Astrocyte (in vitro differentiated cells and primary cell): ENCODE results near the gene ACIN1. TPM values are rescaled to one million over a fixed set of nuclear protein-coding genes. Genes with fewer than 3 reads are reported as not detected.

ENCODE experiments used
- DNase-seq: peaks from one replicate; pipeline ENCODE4 v3.0.0-alpha.2; 2010; ENCODE audit warnings: low read depth
- FAIRE-seq: peaks from 2 replicates; lab custom pipeline; 2011; peaks lifted over from hg19 to GRCh38; lab: Jason Lieb, UNC
- H2AFZ ChIP-seq: 2 replicates; pipeline ENCODE4 v1.6.0; 2012; ENCODE audit warnings: low read depth, low read length, inconsistent platforms
- H3K27ac ChIP-seq: 2 replicates; pipeline ENCODE4 v1.5.1; 2011; ENCODE audit warnings: low read depth, low read length, inconsistent platforms
- H3K27me3 ChIP-seq: 2 replicates; pipeline ENCODE4 v1.6.0; 2011; ENCODE audit warnings: low read length, inconsistent platforms; ENCODE audit not compliant: insufficient read depth
- H3K36me3 ChIP-seq: 2 replicates; pipeline ENCODE4 v1.5.1; 2011; ENCODE audit warnings: low read length, inconsistent platforms; ENCODE audit not compliant: insufficient read depth
- H3K4me1 ChIP-seq: 2 replicates; pipeline ENCODE4 v1.5.1; 2011; ENCODE audit warnings: low read length, inconsistent platforms; ENCODE audit not compliant: insufficient read depth
- H3K4me2 ChIP-seq: 2 replicates; pipeline ENCODE4 v1.6.0; 2012; ENCODE audit warnings: low read length, inconsistent platforms
- H3K4me3 ChIP-seq: 2 replicates; pipeline ENCODE4 v1.5.1; 2011; ENCODE audit warnings: low read depth, mild to moderate bottlenecking, low read length, inconsistent platforms; ENCODE audit not compliant: insufficient read depth
- H3K79me2 ChIP-seq: 2 replicates; pipeline ENCODE4 v1.6.0; 2012; ENCODE audit warnings: mild to moderate bottlenecking, low read length, inconsistent platforms; ENCODE audit not compliant: insufficient read depth
- H3K9ac ChIP-seq: 2 replicates; pipeline ENCODE4 v1.6.0; 2012; ENCODE audit warnings: mild to moderate bottlenecking, low read length, inconsistent platforms
- H3K9me3 ChIP-seq: 2 replicates; pipeline ENCODE4 v1.5.1; 2012; ENCODE audit warnings: low read depth, mild to moderate bottlenecking, low read length, inconsistent platforms; ENCODE audit not compliant: insufficient read depth
- H4K20me1 ChIP-seq: 2 replicates; pipeline ENCODE4 v1.6.0; 2012; ENCODE audit warnings: low read length, inconsistent platforms; ENCODE audit not compliant: insufficient read depth
- H3K27ac Mint-ChIP-seq: one replicate; pipeline ENCODE4 v1.8.0; 2021; ENCODE audit warnings: mild to moderate bottlenecking, mixed read lengths; ENCODE audit not compliant: unreplicated experiment
- H3K27me3 Mint-ChIP-seq: one replicate; pipeline ENCODE4 v1.8.0; 2021; ENCODE audit warnings: low read depth, mixed read lengths; ENCODE audit not compliant: unreplicated experiment
- H3K36me3 Mint-ChIP-seq: one replicate; pipeline ENCODE4 v1.8.0; 2021; ENCODE audit warnings: low read depth, mixed read lengths; ENCODE audit not compliant: unreplicated experiment
- H3K4me1 Mint-ChIP-seq: one replicate; pipeline ENCODE4 v1.8.0; 2021; ENCODE audit warnings: low read depth, mixed read lengths; ENCODE audit not compliant: unreplicated experiment
- H3K4me3 Mint-ChIP-seq: one replicate; pipeline ENCODE4 v1.8.0; 2021; ENCODE audit warnings: mild to moderate bottlenecking, moderate library complexity, mixed read lengths; ENCODE audit not compliant: unreplicated experiment
- H3K9me3 Mint-ChIP-seq: one replicate; pipeline ENCODE4 v1.8.0; 2021; ENCODE audit warnings: mild to moderate bottlenecking, mixed read lengths; ENCODE audit not compliant: unreplicated experiment
- EZH2 ChIP-seq: IDR thresholded peaks from 2 replicates; pipeline ENCODE4 v1.6.1; 2012; ENCODE audit warnings: mild to moderate bottlenecking, low read length, inconsistent platforms; ENCODE audit not compliant: insufficient read depth
- total RNA-seq: library from RNA; stranded (reverse); gene quantifications from 2 replicates; pipeline ENCODE4 v1.2.1, GENCODE V29; 2021
- TF ChIP-seq, protein P1 (sequence below): IDR thresholded peaks from 2 replicates; pipeline ENCODE4 v1.5.1; 2011; ENCODE audit warnings: low read depth, mild to moderate bottlenecking, inconsistent platforms, low read length, moderate library complexity; ENCODE audit not compliant: insufficient read depth

The ACIN1 gene
- total RNA-seq, 1 donor from 2014 or later, result 208 TPM

DNA sequence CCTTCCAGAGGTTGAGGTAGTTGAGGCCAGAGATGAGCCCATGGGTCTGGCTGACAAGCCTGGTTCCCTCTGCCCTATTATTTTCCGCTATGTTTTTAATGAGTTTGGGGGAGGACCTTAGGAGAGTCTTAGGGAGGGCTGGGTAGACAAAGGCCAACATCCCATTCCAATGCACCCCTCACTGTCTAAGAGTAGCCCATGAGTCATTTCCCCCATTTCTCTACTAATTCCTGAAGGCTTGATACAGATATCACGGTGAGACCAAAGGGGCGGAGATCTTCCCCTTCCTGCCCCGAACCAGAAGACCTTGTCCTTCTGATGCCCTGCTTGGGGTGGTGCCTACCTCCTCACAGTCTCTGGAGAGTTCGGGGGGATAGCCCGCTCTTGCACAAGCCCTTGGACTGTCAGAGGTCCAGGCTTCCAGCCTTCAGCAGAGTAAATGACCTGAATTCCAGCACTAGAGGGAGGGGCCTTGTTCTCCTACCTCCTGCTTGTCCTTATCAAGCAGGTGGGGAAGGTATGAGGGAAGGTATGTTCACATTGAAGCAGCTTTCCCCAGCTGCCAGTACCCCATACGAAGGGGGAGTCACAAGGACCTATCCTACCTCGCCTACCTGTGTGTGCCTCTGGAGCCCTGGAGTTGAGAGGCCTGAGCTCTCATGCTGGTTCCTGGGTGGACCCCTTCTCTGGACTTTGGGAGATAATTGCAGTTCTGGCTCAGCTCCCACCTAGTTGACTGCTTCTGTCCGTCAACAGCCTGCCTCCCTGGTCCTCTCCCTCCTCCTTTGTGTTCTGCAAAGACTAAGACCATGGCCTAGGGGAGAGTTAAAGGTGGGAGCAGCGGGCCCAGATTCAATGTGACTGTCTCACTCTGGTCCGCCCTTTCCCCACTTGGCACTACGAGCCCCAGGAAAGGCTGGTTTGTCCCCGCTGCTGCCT, 49.2 kb downstream of the ACIN1 start:
- Histone ChIP-seq H3K27ac (no peak overlapping the region), H3K4me3 (no peak overlapping the region), H3K36me3 (no peaks in the 10 kb centered on the region), H3K4me2 (no peak overlapping the region), H3K9ac (no peak overlapping the region), H3K79me2 (no peaks in the 10 kb centered on the region), H3K27me3 (no peaks in the 10 kb centered on the region), H4K20me1 (no peaks in the 10 kb centered on the region), H2AFZ (no peak overlapping the region), H3K9me3 (no peaks in the 10 kb centered on the region), H3K4me1 (peaks cover 16% of the 10 kb centered on the region)
- Mint-ChIP-seq H3K36me3 (peaks cover 12% of the 10 kb centered on the region), H3K4me3 (no peak overlapping the region), H3K9me3 (peaks cover 4% of the 10 kb centered on the region), H3K4me1 (peaks cover 9% of the 10 kb centered on the region), H3K27ac (no peak overlapping the region), H3K27me3 (peaks cover 11% of the 10 kb centered on the region)
- DNase-seq (no peak), FAIRE-seq (no peak)
- TF ChIP-seq EZH2, result no peak
- TF ChIP-seq, protein P1, sequence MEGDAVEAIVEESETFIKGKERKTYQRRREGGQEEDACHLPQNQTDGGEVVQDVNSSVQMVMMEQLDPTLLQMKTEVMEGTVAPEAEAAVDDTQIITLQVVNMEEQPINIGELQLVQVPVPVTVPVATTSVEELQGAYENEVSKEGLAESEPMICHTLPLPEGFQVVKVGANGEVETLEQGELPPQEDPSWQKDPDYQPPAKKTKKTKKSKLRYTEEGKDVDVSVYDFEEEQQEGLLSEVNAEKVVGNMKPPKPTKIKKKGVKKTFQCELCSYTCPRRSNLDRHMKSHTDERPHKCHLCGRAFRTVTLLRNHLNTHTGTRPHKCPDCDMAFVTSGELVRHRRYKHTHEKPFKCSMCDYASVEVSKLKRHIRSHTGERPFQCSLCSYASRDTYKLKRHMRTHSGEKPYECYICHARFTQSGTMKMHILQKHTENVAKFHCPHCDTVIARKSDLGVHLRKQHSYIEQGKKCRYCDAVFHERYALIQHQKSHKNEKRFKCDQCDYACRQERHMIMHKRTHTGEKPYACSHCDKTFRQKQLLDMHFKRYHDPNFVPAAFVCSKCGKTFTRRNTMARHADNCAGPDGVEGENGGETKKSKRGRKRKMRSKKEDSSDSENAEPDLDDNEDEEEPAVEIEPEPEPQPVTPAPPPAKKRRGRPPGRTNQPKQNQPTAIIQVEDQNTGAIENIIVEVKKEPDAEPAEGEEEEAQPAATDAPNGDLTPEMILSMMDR, result no peak

DNA sequence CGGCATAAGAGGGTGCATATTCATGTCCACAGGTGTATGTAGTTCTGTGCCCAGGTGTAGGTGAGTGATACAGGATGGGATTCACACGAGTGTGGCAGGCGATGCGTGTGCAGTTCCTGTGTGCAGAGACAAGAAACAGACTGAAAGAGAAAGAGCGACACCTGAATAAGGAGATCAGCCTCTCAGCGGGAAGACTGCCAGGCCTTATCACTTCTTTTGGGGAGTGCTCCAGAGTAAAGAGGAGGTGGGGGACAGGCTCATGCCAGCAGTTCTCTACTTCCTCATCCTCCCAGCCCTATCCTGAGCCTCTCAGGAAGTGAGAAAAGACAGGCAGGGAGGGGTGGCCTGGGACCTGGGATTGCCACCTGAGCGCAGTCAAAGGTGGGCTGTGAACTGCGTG, 50.1 kb downstream of the ACIN1 start:
- Histone ChIP-seq H3K4me1 (peaks cover 16% of the 10 kb centered on the region), H3K36me3 (no peaks in the 10 kb centered on the region), H4K20me1 (no peaks in the 10 kb centered on the region), H3K4me2 (no peak overlapping the region), H3K9ac (no peak overlapping the region), H3K4me3 (no peak overlapping the region), H3K79me2 (no peaks in the 10 kb centered on the region), H3K9me3 (no peaks in the 10 kb centered on the region), H2AFZ (no peak overlapping the region), H3K27me3 (no peaks in the 10 kb centered on the region), H3K27ac (no peak overlapping the region)
- TF ChIP-seq EZH2, result no peak
- TF ChIP-seq, protein P1, result no peak
- Mint-ChIP-seq H3K4me3 (no peak overlapping the region), H3K4me1 (peaks cover 9% of the 10 kb centered on the region), H3K36me3 (peaks cover 12% of the 10 kb centered on the region), H3K27ac (no peak overlapping the region), H3K27me3 (peaks cover 11% of the 10 kb centered on the region), H3K9me3 (peaks cover 4% of the 10 kb centered on the region)
- no peak for FAIRE-seq
- DNase-seq, result no peak

DNA sequence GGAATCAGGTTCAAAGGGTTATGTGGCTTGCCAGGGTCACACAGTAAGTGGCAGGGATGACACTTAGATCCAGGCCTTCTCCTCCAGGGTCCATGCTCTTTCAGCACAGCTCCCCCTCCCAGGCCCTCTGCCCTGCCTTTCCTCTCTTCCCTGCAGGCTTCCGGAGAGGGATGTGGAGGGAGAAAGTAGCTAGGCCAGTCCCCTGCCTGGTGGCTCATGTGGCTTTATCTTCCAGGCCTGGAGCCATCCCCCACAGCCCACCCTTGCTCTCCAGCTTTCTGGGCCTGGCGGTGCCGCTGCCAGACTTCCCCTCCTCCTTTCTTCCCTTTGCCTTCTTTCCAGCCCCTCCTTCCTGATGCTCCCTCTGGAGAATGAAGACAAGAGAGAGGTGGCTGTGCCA, 51.2 kb downstream of the ACIN1 start:
- TF ChIP-seq, protein P1, result no peak
- no peak for TF ChIP-seq EZH2
- Histone ChIP-seq H3K36me3 (no peaks in the 10 kb centered on the region), H3K9ac (no peak overlapping the region), H3K9me3 (no peaks in the 10 kb centered on the region), H3K4me1 (peaks cover 16% of the 10 kb centered on the region), H4K20me1 (no peaks in the 10 kb centered on the region), H3K27ac (no peak overlapping the region), H3K4me2 (no peak overlapping the region), H2AFZ (no peak overlapping the region), H3K4me3 (no peak overlapping the region), H3K79me2 (no peaks in the 10 kb centered on the region), H3K27me3 (no peaks in the 10 kb centered on the region)
- no peak overlapping the region for H3K27ac Mint-ChIP-seq
- FAIRE-seq (no peak), DNase-seq (no peak)
- peaks cover 4% of the 10 kb centered on the region for H3K9me3 Mint-ChIP-seq
- peaks cover 9% of the 10 kb centered on the region for H3K4me1 Mint-ChIP-seq
- H3K27me3 Mint-ChIP-seq, result peaks cover 11% of the 10 kb centered on the region
- peaks cover 7% of the 10 kb centered on the region for H3K36me3 Mint-ChIP-seq
- no peak overlapping the region for H3K4me3 Mint-ChIP-seq
